Caki2 (cell line): ENCODE data around the gene TTC12. TPM values are rescaled to one million over a fixed set of nuclear protein-coding genes. Genes with fewer than 3 reads are reported as not detected.
A peak's percentile ranks its signal among the peaks of the same experiment; 100 is the strongest.
"Not testable (repeated sequence)": the region's sequence is repeated elsewhere in the genome, so short reads cannot be mapped to it uniquely, and the experiment has no call there.

Source experiments
- DNase-seq: peaks from one replicate; pipeline ENCODE4 v3.0.0-alpha.2; 2015; ENCODE audit warnings: low read depth
- in situ Hi-C: cut with HindIII; loops from 2 replicates; pipeline ENCODE4 v1.10.0; 2016; ENCODE audit warnings: low sequenced_read_pairs, low pct_unique_long_range_greater_than_20kb, mixed read lengths
- total RNA-seq: library from RNA; depleted of rRNA; stranded (reverse); fragments of >200 nt; shearing (Covaris generic); gene quantifications from 2 replicates; pipeline ENCODE4 v1.2.3, GENCODE V29; 2014; ENCODE audit warnings: low replicate concordance

Gene TTC12
- total RNA-seq, 1 experiment from 2014 or later = 16.5 TPM

GRCh38 chr11:113281052-113281725 is 33.2 kb upstream of the TTC12 start:
- DNase-seq = no peak
- in situ Hi-C loops = no loop called here

- no peak for DNase-seq
- in situ Hi-C loops = no loop called here
Measured at GRCh38 chr11:113282898-113283437, 31.4 kb upstream of the TTC12 start.

GRCh38 chr11:113283881-113284280 is 30.5 kb upstream of the TTC12 start:
- no peak for DNase-seq
- in situ Hi-C loops = no loop called here

GRCh38 chr11:113286009-113286408 is 28.4 kb upstream of the TTC12 start:
- in situ Hi-C loops = no loop called here
- DNase-seq = no peak

GRCh38 chr11:113286509-113287497 is 27.6 kb upstream of the TTC12 start:
- in situ Hi-C loops = no loop called here
- DNase-seq = no peak

GRCh38 chr11:113287801-113288200 is 26.6 kb upstream of the TTC12 start:
- no peak for DNase-seq
- in situ Hi-C loops = no loop called here

GRCh38 chr11:113288286-113288863 is 26.0 kb upstream of the TTC12 start:
- DNase-seq = no peak
- in situ Hi-C loops = no loop called here

- peak; percentile 30 for DNase-seq
- in situ Hi-C loops = no loop called here
Measured at GRCh38 chr11:113289431-113290187, 24.8 kb upstream of the TTC12 start.

GRCh38 chr11:113293936-113294335 is 20.4 kb upstream of the TTC12 start:
- in situ Hi-C loops = no loop called here
- DNase-seq = no peak

GRCh38 chr11:113295993-113296392 is 18.4 kb upstream of the TTC12 start:
- in situ Hi-C loops = no loop called here
- no peak for DNase-seq

- in situ Hi-C loops = no loop called here
- no peak for DNase-seq
Measured at GRCh38 chr11:113296447-113297205, 17.8 kb upstream of the TTC12 start.

- DNase-seq, in situ Hi-C loops: not testable (repeated sequence)
Measured at GRCh38 chr11:113298496-113298895, 15.9 kb upstream of the TTC12 start.

GRCh38 chr11:113304916-113305315 is 9.5 kb upstream of the TTC12 start:
- DNase-seq = no peak
- in situ Hi-C loops = no loop called here

- DNase-seq = peak; percentile 25
- in situ Hi-C loops = no loop called here
Measured at GRCh38 chr11:113305440-113306336, 8.7 kb upstream of the TTC12 start.

- no peak for DNase-seq
- in situ Hi-C loops = no loop called here
Measured at GRCh38 chr11:113308601-113309000, 5.8 kb upstream of the TTC12 start.

- no peak for DNase-seq
- in situ Hi-C loops = no loop called here
Measured at GRCh38 chr11:113311536-113311935, 2.8 kb upstream of the TTC12 start.

GRCh38 chr11:113313601-113314000 is 782 bp upstream of the TTC12 start:
- in situ Hi-C loops = no loop called here
- no peak for DNase-seq
